CD14-positive monocyte (primary cell): ENCODE results near the gene TUBA4A. TPM values are rescaled to one million over a fixed set of nuclear protein-coding genes. Genes with fewer than 3 reads are reported as not detected.
A peak's percentile ranks its signal among the peaks of the same experiment; 100 is the strongest.

ENCODE experiments used
- DNase-seq, 3 donors: peaks; one replicate each; pipeline ENCODE4 v3.0.0-alpha.2; 2011 to 2022
- H2AFZ ChIP-seq: 2 replicates; pipeline ENCODE4 v1.6.0; 2012; ENCODE audit warnings: mild to moderate bottlenecking, low read depth, low read length, inconsistent platforms; ENCODE audit not compliant: insufficient read depth, poor library complexity, severe bottlenecking
- H3K27ac ChIP-seq, 2 donors: 1 replicate in 1 of 2; 2 replicates in 1 of 2; pipeline ENCODE4 v1.5.1; 2012 to 2013; ENCODE audit warnings: low read length in 2 of 2, control low read depth in 1 of 2, inconsistent platforms in 1 of 2, low read depth in 1 of 2, mild to moderate bottlenecking in 1 of 2
- H3K27me3 ChIP-seq, 2 donors: one replicate each; pipeline versions ENCODE4 v1.6.0 to v1.6.1; 2011 to 2013; ENCODE audit warnings: low read length in 2 of 2; ENCODE audit not compliant: control insufficient read depth in 2 of 2, insufficient read depth in 2 of 2
- H3K36me3 ChIP-seq, 2 donors: replicated peaks in 1 of 2; 1 replicate in 1 of 2; 2 replicates in 1 of 2; pipeline versions ENCODE4 v1.5.1 to v1.6.1; 2012 to 2013; ENCODE audit warnings: low read length in 2 of 2, control low read depth in 1 of 2, inconsistent platforms in 1 of 2, mild to moderate bottlenecking in 1 of 2; ENCODE audit not compliant: insufficient read depth in 2 of 2, control insufficient read depth in 1 of 2
- H3K4me1 ChIP-seq, 2 donors: 1 replicate in 1 of 2; 2 replicates in 1 of 2; pipeline versions ENCODE4 v1.5.1 to v1.6.1; 2012 to 2013; ENCODE audit warnings: low read length in 2 of 2, control low read depth in 1 of 2, inconsistent platforms in 1 of 2, mild to moderate bottlenecking in 1 of 2, moderate library complexity in 1 of 2; ENCODE audit not compliant: insufficient read depth in 2 of 2, control insufficient read depth in 1 of 2
- H3K4me2 ChIP-seq: replicated peaks from 2 replicates; pipeline ENCODE3; 2012; ENCODE audit warnings: low read length, moderate library complexity, mild to moderate bottlenecking; ENCODE audit not compliant: poor library complexity, severe bottlenecking; ENCODE audit errors: extremely low read depth
- H3K4me3 ChIP-seq, 3 experiments: fragments of 200-600 bp in 1 of 3; sonication (generic) in 1 of 3; replicated peaks in 1 of 3; 1 replicate in 2 of 3; 2 replicates in 1 of 3; pipeline ENCODE4 v1.5.1; 2011 to 2013; ENCODE audit warnings: low read length in 3 of 3, mild to moderate bottlenecking in 3 of 3, control low read depth in 2 of 3, low read depth in 2 of 3, inconsistent platforms in 1 of 3, moderate library complexity in 1 of 3
- H3K79me2 ChIP-seq: 2 replicates; pipeline ENCODE4 v1.6.0; 2012; ENCODE audit warnings: mild to moderate bottlenecking, control low read depth, inconsistent platforms, low read length, moderate library complexity; ENCODE audit not compliant: insufficient read depth
- H3K9ac ChIP-seq: 2 replicates; pipeline ENCODE4 v1.6.0; 2017; ENCODE audit warnings: low read length, mild to moderate bottlenecking; ENCODE audit not compliant: insufficient read depth, poor library complexity, severe bottlenecking
- H3K9me3 ChIP-seq, 2 donors: replicated peaks in 1 of 2; 1 replicate in 1 of 2; 2 replicates in 1 of 2; pipeline versions ENCODE4 v1.5.1 to v1.6.1; 2012 to 2013; ENCODE audit warnings: low read length in 2 of 2, control low read depth in 1 of 2; ENCODE audit not compliant: control insufficient read depth in 1 of 2, insufficient read depth in 1 of 2
- H4K20me1 ChIP-seq: 2 replicates; pipeline ENCODE4 v1.6.0; 2012; ENCODE audit warnings: mild to moderate bottlenecking, low read length, control low read depth, moderate library complexity; ENCODE audit not compliant: insufficient read depth
- H3K27ac Mint-ChIP-seq, 7 donors: one replicate each; pipeline ENCODE4 v1.8.0; 2020; ENCODE audit warnings: mild to moderate bottlenecking in 7 of 7, mixed read lengths in 7 of 7, moderate library complexity in 6 of 7, inconsistent platforms in 2 of 7
- H3K27me3 Mint-ChIP-seq, 3 donors: one replicate each; pipeline ENCODE4 v1.8.0; 2021 to 2022; ENCODE audit warnings: low read depth in 3 of 3, mild to moderate bottlenecking in 3 of 3, mixed read lengths in 3 of 3, moderate library complexity in 3 of 3, inconsistent platforms in 1 of 3
- H3K36me3 Mint-ChIP-seq, 2 donors: one replicate each; pipeline ENCODE4 v1.8.0; 2020; ENCODE audit warnings: mixed read lengths in 2 of 2, inconsistent platforms in 1 of 2, mild to moderate bottlenecking in 1 of 2
- H3K4me1 Mint-ChIP-seq: one replicate; pipeline ENCODE4 v1.8.0; 2020; ENCODE audit warnings: mild to moderate bottlenecking, mixed read lengths
- H3K4me3 Mint-ChIP-seq, 2 donors: one replicate each; pipeline ENCODE4 v1.8.0; 2020; ENCODE audit warnings: mild to moderate bottlenecking in 2 of 2, mixed read lengths in 2 of 2, moderate library complexity in 1 of 2
- H3K9me3 Mint-ChIP-seq, 7 donors: one replicate each; pipeline ENCODE4 v1.8.0; 2020 to 2022; ENCODE audit warnings: mixed read lengths in 7 of 7, mild to moderate bottlenecking in 6 of 7, moderate library complexity in 6 of 7, inconsistent platforms in 2 of 7
- CTCF ChIP-seq: fragments of 200-600 bp; IDR thresholded peaks from one replicate; pipeline ENCODE4 v1.8.0; 2022; ENCODE audit warnings: antibody characterized with exemption, mild to moderate bottlenecking
- WGBS: methylation state at CpG from one replicate; pipeline ENCODE4 v1.1.5; 2013; ENCODE audit warnings: missing lambda C conversion rate; ENCODE audit not compliant: insufficient coverage; 5-methylcytosine and 5-hydroxymethylcytosine counted together
- intact Hi-C, 2 donors: fragments of 100-400 bp; cut with micrococcal nuclease; formaldehyde crosslinking; loops; one replicate each; pipeline versions ENCODE4 v1.15.0 to v1.15.1; 2023
- polyA plus RNA-seq, 3 donors: library from polyadenylated mRNA; depleted of rRNA in 1 of 3; unstranded in 2 of 3; stranded (reverse) in 1 of 3; fragments of 300-500 nt in 2 of 3; fragments of >200 nt in 1 of 3; fragmentation: Illumina TruSeq in 2 of 3; gene quantifications; 1 replicate in 2 of 3; 2 replicates in 1 of 3; pipeline ENCODE4 v1.2.3, GENCODE V29; 2012 to 2021

TUBA4A gene
- polyA plus RNA-seq, 3 donors = 72.7 to 452 (median 81.9) TPM

GRCh38 chr2:219216535-219216915 is 37.2 kb downstream of the TUBA4A start:
- no peak overlapping the region for H3K27ac Mint-ChIP-seq
- 97% methylated on average over 6 of the region's 6 CpGs for WGBS
- no peak for DNase-seq
- no peak overlapping the region for H3K27ac ChIP-seq
- H3K4me1 Mint-ChIP-seq = peaks cover 33% of the 10 kb centered on the region
- H3K4me3 Mint-ChIP-seq = peak overlapping the region in 1 of 2 donors; percentile 55
- H3K4me3 ChIP-seq = no peak overlapping the region
- intact Hi-C loops = loop anchor here (5.0 kb wide), 2 partner anchors 36 to 39 kb away; partner anchors contain the start of genes TUBA4A (in 2 of the 2), TUBA4B (in 2 of the 2), CNPPD1 (in 1 of the 2) and RETREG2 (in 1 of the 2)
- no peak overlapping the region for H3K9ac ChIP-seq
- H3K36me3 ChIP-seq = peaks cover 19 to 22% of the 10 kb centered on the region in 2 donors
- peaks cover 43 to 49% of the 10 kb centered on the region in 2 donors for H3K36me3 Mint-ChIP-seq
- no peak overlapping the region for H3K4me2 ChIP-seq
- peaks cover 0 to 11% (median 2%) of the 10 kb centered on the region in 7 donors for H3K9me3 Mint-ChIP-seq
- no peaks in the 10 kb centered on the region for H3K9me3 ChIP-seq
- peaks cover 31 to 39% (median 37%) of the 10 kb centered on the region in 3 donors for H3K27me3 Mint-ChIP-seq
- no peak for TF ChIP-seq CTCF
- peaks cover 32 to 37% of the 10 kb centered on the region in 2 donors for H3K4me1 ChIP-seq
- H3K79me2 ChIP-seq = no peaks in the 10 kb centered on the region
- peaks cover 0 to 31% of the 10 kb centered on the region in 2 donors for H3K27me3 ChIP-seq
- no peak overlapping the region for H2AFZ ChIP-seq
- peaks cover 34% of the 10 kb centered on the region for H4K20me1 ChIP-seq

- H3K4me1 Mint-ChIP-seq = peaks cover 35% of the 10 kb centered on the region
- H3K9me3 Mint-ChIP-seq = peaks cover 0 to 11% (median 0%) of the 10 kb centered on the region in 7 donors
- H3K4me1 ChIP-seq = peaks cover 34 to 37% of the 10 kb centered on the region in 2 donors
- H3K9me3 ChIP-seq = no peaks in the 10 kb centered on the region
- H3K4me3 Mint-ChIP-seq = peak overlapping the region in 1 of 2 donors; percentile 26
- H3K27ac Mint-ChIP-seq = no peak overlapping the region
- peaks cover 29% of the 10 kb centered on the region for H4K20me1 ChIP-seq
- H2AFZ ChIP-seq = no peak overlapping the region
- H3K4me3 ChIP-seq = no peak overlapping the region
- peaks cover 14 to 17% of the 10 kb centered on the region in 2 donors for H3K36me3 ChIP-seq
- no peak for TF ChIP-seq CTCF
- WGBS = 94% methylated on average over 24 of the region's 27 CpGs
- no peak for DNase-seq
- H3K27me3 Mint-ChIP-seq = peaks cover 27 to 38% (median 32%) of the 10 kb centered on the region in 3 donors
- no peak overlapping the region for H3K4me2 ChIP-seq
- H3K27ac ChIP-seq = no peak overlapping the region
- H3K79me2 ChIP-seq = no peaks in the 10 kb centered on the region
- H3K27me3 ChIP-seq = peaks cover 0 to 27% of the 10 kb centered on the region in 2 donors
- no peak overlapping the region for H3K9ac ChIP-seq
- intact Hi-C loops = loop anchor here (5.0 kb wide), 2 partner anchors 36 to 39 kb away; partner anchors contain the start of genes TUBA4A (in 2 of the 2), TUBA4B (in 2 of the 2), CNPPD1 (in 1 of the 2) and RETREG2 (in 1 of the 2)
- H3K36me3 Mint-ChIP-seq = peaks cover 40 to 44% of the 10 kb centered on the region in 2 donors
Observed at GRCh38 chr2:219215871-219216534, 37.7 kb downstream of the TUBA4A start.
